GM18951 (cell line): ENCODE measurements around the gene KRTAP2-3.
"Not testable (repeated sequence)": the region's sequence is repeated elsewhere in the genome, so short reads cannot be mapped to it uniquely, and the experiment has no call there.

Experiments
- POLR2A ChIP-seq: IDR thresholded peaks from 4 replicates; pipeline ENCODE4 v1.6.1; 2011; ENCODE audit warnings: mild to moderate bottlenecking; ENCODE audit not compliant: insufficient read length, insufficient read depth; ENCODE audit errors: extremely low read depth
- in situ Hi-C: fragments of 300-500 bp; cut with MboI; formaldehyde crosslinking; loops from one replicate; pipeline ENCODE4 v1.12.0; 2022; ENCODE audit warnings: low sequenced_read_pairs, mixed read lengths, inconsistent platforms; ENCODE audit not compliant: unreplicated experiment

KRTAP2-3 gene, protein sequence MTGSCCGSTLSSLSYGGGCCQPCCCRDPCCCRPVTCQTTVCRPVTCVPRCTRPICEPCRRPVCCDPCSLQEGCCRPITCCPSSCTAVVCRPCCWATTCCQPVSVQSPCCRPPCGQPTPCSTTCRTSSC

DNA sequence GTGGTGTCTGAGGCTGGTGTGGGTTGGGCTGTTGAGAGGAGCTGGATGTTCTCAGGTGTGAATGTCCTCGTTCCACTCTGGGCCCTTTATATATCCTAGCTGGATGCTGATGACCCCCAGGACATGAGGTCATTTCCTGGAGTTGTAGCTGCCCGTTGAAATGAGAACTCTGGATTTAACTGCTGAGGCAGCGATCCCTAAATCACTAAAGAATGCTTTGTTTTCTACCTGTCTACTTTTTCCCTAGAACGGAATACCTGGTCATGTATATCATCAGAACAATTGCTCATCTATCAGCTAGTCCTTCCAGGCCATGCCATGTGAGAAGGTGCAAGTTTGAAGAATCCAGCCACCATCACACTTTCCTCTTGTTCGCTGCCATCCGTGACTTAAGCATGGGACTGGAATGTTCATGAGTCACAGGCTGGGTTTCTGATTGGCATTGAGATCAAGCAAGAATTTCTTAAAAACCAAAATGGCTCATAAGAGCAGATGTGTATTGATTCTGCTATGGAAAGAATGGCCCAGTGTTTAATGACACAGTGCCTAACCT, at the start of gene KRTAP2-3:
KRTAP2-3 (minus strand) TSS at position 63 of the 553 bp plus-strand sequence. CDS start 64 bp downstream, outside the sequence.
- no peak for TF ChIP-seq POLR2A
- in situ Hi-C loops = no loop called here

DNA sequence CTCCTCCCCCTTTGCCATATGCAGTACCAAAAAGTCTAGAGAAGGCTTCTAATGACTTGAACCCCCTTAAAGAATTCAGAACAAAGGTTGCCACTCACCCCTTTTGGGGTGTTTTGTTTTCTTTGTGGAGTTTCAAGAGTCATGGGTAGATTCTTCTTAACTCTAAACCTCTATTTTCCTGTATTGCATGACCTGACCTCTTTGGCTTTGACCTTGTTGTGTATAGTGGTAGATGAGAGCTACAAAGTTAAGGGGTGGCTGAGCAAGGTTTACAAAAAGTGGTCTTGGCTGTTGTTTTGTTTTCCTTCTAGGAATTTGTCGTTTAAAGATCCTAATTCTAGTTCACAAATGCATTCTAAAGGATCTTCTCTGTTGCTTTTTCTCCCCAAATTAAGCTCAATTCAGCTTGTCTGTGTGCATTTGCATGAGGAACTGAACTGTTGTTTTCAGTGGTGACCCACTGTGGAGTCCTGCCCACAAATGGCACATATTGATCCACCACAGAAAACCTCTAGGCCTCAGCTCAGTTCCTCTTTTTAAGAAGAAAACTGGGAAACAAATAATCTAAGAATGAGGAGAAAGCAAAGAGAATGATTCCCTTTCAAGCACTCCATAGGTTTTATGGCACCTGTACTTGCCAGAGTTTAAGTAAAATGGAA, 48.9 kb upstream of the KRTAP2-3 start:
- in situ Hi-C loops = not testable (repeated sequence)

DNA sequence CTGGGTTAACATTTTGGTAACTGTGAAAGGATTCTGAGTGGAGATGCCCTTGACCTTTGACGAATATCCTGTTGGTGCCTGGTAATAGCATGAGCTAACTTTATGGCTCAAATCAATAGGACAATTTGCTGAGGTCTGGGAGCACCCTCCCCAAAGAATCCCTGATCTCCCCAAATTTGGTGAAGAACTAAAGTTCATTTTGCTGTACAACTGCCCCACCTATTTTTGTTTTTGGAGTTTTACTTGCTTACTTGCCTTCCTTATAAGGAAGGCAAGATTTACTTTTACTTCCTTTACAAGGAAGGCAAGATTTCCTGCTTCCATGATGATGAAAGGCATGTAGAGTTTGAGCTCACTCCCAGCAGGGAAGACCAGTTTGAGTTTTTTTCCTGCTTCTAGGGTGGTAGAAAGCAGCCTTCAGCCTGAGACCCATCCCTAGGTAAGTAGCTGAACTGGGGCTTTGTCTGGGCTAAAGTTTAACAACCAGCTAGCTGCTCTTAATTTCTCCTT, 48.1 kb upstream of the KRTAP2-3 start:
- TF ChIP-seq POLR2A = no peak
- in situ Hi-C loops = no loop called here

DNA sequence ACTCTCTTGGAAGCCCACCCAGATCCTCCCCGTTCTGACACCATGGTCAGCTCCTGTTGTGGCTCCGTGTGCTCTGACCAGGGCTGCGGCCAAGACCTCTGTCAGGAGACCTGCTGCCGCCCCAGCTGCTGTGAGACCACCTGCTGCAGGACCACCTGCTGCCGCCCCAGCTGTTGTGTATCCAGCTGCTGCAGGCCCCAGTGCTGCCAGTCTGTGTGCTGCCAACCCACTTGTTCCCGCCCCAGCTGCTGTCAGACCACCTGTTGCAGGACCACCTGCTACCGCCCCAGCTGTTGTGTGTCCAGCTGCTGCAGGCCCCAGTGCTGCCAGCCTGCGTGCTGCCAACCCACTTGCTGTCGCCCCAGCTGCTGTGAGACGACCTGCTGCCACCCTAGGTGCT, 45.4 kb upstream of the KRTAP2-3 start, which contains the start of gene KRTAP4-9:
KRTAP4-9 (plus strand) TSS at position 43 of the 400 bp plus-strand sequence; CDS start at position 43, 0 bp downstream.
- in situ Hi-C loops = not testable (repeated sequence)

DNA sequence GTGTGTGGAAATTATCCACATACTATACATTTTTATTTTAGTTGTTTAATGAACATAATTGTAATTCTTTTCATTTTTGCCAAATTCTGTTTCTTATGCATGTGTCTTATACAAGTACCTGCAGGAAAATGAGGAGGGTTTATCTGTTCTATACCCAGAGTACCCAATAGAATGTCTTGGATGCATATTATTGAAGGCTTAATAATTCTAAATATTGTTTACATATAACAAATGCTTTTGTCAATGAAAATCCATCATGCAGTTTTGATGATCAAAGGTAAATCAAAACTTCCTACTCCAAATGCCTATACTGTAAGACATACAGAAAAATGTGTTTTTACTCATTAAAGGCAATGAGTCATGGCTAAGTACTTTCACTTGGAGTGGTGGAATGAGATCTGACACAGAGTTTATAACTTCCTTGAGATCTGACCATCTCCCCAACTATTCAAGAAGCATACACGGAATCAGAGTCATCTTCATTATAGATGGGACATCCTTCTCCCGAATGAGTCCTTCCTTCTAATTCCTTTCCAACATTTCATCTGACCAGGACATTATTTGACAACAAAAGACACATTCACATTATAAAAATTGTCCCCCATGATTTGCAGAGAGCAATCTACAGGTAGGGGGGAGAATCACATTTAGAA, 44.6 kb upstream of the KRTAP2-3 start:
- in situ Hi-C loops = not testable (repeated sequence)

DNA sequence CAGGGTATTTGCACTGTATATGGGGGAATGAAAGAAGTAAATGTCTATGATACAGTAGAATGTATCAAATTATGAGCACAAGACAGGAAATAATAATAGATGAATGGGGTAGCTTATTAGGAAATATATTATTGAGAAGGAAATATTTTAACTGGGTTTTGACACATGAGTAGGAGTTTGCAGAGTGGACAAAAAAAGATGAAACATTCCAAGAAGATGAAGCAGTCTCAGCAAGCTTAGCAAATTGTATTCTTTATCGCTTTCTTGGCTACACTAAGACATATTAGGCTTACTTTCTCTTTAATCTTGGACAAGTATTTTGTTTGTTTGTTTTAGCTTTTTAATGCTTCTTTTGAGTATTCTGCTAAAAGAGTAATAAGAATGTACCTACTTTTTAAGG, 44.0 kb upstream of the KRTAP2-3 start:
- in situ Hi-C loops = no loop called here
- no peak for TF ChIP-seq POLR2A

DNA sequence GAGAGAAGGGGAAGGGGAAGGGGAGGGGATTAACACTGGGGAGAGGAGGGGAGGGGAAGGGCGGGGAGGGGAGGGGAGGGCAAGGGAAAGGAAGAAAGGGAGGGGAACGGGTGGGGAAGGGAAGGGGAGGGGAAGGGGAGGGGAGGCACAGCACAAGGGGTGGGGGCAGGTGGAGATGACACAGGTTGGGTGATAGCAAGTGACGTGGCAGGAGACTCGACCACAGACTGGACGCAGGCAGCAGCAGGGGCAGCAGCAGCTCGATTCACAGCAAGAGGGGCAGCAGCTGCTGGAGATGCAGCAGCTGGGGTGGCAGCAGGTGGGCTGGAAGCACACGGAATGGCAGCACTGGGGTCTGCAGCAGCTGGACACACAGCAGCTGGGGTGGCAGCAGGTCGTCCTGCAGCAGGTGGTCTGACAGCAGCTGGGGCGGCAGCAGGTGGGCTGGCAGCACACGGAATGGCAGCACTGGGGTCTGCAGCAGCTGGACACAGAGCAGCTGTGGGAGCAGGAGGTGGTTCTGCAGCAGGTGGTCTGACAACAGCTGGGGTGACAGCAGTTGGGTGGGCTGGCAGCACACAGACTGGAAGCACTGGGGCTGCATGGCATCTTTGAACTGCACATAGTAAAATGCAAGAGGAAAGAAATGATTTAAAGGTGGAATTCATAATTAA, 41.8 kb upstream of the KRTAP2-3 start, which contains the start of gene KRTAP4-16:
KRTAP4-16 (minus strand) TSS at position 624 of the 674 bp plus-strand sequence; CDS start at position 624, 0 bp downstream.
- TF ChIP-seq POLR2A = no peak
- in situ Hi-C loops = no loop called here

DNA sequence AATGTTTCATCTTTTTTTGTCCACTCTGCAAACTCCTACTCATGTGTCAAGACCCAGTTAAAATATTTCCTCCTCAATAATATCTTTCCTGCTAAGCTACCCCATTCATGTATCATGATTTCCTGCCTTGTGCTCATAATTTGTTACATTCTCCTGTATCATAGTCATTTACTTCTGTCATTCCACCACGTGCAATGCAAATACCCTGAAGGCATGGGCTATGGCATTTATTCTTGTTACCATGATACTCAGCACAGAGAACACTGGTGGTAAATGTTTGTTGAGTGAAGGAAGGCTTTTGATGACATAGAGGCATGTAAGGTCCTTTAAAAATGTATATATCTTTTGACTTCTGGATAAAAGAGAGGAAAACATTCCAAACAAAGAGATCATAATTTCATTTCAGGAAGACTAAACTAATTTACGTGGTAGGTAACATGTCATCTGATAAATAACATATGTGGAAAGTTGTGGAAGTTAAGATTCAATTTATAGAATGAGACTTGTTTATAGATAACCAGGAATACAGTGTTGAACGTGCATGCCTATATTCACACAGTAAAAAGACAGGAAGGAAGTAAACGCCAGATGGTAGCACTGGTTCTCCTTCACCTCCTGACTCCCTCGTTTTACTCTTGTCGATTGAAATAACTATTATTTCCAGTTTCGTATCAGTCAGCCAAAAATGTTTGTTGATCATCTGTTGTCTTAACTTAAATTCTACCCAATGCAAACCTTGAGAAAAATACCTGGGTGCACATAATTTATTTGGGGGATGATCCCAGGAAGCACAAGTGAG, 40.0 kb upstream of the KRTAP2-3 start:
- in situ Hi-C loops = not testable (repeated sequence)

DNA sequence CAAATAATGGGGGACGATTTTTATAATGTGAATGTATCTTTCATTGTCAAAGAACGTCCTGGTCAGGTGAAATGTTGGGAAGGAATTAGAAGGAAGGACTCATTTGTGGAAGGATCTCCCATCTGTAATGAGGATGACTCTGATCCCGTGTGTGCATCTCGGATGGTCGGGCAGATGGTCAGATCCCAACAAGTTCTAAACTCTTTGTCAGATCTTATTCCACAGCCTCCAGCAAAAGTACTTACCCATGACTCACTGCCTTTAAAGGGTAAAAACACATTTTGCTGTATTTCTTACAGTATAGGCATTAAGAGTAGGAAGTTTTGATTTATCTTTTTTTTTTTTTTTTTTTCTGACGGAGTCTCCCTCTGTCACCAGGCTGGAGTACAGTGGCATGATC, 38.6 kb upstream of the KRTAP2-3 start:
- in situ Hi-C loops = no loop called here
- no peak for TF ChIP-seq POLR2A

DNA sequence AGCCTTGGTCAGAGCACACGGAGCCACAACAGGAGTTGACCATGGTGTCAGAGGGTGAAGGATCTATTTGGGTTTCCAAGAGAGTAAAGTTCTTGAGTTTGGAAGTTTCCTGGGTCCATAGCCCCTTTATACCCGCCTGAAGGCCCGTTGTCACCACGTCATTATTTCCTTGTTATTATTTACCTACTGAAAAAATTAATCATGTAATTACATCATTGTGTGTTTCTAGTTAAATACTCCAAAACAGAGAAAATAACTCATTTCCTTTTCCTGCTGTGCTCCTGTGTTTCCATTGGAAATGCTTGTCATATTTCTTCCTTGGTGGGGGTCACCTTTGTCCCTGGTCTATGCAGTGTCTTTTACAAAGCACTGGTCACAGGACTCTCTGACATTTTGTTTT, 38.1 kb upstream of the KRTAP2-3 start, which contains the start of gene KRTAP4-8:
KRTAP4-8 (minus strand) TSS at position 101 of the 400 bp plus-strand sequence; CDS start at position 43, 58 bp downstream.
- in situ Hi-C loops = no loop called here
- no peak for TF ChIP-seq POLR2A

DNA sequence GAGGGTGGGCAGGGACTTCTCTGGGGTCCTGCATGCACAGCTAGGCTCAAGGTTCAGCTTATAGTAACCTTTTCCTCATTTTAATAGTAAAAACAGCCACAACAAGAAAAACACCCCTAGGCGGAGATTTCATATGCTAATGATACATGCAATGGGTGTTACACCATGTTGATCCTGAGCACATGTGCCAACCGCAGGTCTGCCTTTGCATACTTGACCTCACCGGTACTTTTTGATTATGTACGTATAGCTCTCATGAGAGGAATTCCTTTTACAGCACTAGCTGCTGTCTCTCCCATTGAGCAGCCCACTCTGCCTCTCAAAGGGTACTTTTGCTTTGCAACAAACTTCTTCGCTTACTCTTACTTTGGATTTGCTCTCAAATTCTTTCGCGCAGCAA, 36.1 kb upstream of the KRTAP2-3 start:
- no peak for TF ChIP-seq POLR2A
- in situ Hi-C loops = no loop called here

DNA sequence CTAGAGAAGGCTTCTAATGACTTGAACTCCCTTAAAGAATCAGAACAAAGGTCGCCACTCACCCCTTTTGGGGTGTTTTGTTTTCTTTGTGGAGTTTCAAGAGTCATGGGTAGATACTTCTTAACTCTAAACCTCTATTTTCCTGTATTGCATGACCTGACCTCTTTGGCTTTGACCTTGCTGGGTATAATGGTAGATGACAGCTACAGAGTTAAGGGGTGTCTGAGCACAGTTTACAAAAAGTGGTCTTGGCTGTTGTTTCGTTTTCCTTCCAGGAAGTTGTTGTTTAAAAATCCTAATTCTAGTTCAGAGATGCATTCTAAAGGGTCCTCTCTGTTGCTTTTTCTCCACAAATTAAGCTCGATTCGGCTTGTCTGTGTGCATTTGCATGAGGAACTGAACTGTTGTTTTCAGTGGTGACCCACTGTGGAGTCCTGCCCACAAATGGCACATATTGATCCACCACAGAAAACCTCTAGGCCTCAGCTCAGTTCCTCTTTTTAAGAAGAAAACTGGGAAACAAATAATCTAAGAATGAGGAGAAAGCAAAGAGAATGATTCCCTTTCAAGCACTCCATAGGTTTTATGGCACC, 28.9 kb upstream of the KRTAP2-3 start:
- in situ Hi-C loops = not testable (repeated sequence)

DNA sequence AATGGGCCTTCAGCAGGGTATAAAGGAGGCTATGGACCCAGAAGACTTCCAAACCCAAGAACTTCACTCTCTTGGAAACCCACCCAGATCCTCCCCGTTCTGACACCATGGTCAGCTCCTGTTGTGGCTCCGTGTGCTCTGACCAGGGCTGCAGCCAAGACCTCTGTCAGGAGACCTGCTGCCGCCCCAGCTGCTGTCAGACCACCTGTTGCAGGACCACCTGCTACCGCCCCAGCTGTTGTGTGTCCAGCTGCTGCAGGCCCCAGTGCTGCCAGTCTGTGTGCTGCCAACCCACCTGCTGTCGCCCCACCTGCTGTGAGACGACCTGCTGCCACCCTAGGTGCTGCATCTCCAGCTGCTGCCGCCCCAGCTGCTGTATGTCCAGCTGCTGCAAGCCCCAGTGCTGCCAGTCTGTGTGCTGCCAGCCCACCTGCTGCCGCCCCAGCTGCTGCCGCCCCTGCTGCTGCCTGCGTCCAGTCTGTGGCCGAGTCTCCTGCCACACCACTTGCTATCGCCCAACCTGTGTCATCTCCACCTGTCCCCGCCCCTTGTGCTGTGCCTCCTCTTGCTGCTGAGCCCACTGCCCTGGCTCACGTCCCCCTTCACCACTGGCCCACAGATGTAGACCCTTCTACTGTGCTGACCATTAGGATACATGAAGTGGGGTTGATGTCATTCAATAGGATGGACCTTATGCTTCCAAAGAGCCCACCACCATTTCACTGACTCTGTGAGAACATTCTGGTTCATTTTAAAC, 24.4 kb upstream of the KRTAP2-3 start, which contains the start of gene KRTAP4-7:
KRTAP4-7 (plus strand) TSS at position 51 of the 757 bp plus-strand sequence; CDS start at position 108, 57 bp downstream.
- in situ Hi-C loops = not testable (repeated sequence)

DNA sequence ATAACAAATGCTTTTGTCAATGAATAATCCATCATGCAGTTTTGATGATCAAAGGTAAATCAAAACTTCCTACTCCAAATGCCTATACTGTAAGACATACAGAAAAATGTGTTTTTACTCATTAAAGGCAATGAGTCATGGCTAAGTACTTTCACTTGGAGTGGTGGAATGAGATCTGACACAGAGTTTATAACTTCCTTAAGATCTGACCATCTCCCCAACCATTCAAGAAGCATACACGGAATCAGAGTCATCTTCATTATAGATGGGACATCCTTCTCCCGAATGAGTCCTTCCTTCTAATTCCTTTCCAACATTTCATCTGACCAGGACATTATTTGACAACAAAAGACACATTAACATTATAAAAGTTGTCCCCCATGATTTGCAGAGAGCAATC, 23.5 kb upstream of the KRTAP2-3 start:
- in situ Hi-C loops = not testable (repeated sequence)
